ENCODE data around the gene A3GALT2.

DNA sequence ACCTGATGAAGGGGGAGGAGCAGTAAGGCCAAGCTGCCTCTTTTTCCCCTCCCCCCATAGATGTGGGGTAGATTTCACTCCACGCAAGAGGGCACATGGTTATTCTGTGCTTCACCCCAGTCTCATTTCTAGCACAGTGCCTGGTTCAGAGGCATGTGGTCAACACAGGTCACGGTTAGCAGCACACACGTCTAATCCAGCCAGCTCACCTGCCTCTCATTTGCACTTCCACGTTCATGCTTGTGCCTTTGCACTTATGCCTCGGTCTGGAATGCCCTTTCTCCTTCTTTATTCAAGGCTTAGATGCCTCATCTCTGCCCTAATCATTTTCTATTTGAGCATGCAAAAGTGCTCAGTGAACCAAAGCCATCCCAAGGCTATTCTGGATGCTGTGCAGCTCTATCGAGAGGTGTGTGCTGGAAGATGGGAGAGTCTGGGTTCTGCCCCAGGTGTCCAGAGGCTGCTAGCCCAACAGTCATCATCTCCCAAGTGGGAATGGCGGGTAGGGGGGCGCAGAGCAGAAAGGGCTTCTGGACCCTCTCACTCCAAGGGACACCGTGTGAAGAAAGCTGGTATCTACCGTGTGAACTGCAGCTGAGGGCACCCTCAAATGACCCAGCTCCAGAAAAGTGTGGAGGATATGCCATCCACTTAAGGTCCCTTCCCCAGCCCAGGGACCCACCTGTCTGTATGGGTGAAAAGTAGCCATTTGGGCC is 2.1 kb upstream of the A3GALT2 start:
- TF ChIP-seq TAF1 (IDR thresholded peaks at IDR 0.05; ENCODE audit: borderline replicate concordance, insufficient read depth, low read length) (no peak), SIN3A (IDR thresholded peaks at IDR 0.05; ENCODE audit: borderline replicate concordance, insufficient read depth, low read length) (no peak)
- TF ChIP-seq, protein P1, sequence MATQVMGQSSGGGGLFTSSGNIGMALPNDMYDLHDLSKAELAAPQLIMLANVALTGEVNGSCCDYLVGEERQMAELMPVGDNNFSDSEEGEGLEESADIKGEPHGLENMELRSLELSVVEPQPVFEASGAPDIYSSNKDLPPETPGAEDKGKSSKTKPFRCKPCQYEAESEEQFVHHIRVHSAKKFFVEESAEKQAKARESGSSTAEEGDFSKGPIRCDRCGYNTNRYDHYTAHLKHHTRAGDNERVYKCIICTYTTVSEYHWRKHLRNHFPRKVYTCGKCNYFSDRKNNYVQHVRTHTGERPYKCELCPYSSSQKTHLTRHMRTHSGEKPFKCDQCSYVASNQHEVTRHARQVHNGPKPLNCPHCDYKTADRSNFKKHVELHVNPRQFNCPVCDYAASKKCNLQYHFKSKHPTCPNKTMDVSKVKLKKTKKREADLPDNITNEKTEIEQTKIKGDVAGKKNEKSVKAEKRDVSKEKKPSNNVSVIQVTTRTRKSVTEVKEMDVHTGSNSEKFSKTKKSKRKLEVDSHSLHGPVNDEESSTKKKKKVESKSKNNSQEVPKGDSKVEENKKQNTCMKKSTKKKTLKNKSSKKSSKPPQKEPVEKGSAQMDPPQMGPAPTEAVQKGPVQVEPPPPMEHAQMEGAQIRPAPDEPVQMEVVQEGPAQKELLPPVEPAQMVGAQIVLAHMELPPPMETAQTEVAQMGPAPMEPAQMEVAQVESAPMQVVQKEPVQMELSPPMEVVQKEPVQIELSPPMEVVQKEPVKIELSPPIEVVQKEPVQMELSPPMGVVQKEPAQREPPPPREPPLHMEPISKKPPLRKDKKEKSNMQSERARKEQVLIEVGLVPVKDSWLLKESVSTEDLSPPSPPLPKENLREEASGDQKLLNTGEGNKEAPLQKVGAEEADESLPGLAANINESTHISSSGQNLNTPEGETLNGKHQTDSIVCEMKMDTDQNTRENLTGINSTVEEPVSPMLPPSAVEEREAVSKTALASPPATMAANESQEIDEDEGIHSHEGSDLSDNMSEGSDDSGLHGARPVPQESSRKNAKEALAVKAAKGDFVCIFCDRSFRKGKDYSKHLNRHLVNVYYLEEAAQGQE (IDR thresholded peaks at IDR 0.05; ENCODE audit: insufficient read depth in 1 of 2, low read depth in 2 of 2, low read length in 2 of 2): no peak
